HCT116 (cell line): Measurements from ENCODE around the gene ACTN4.

Experiments
- CEBPB ChIP-seq: IDR thresholded peaks from 2 replicates; pipeline ENCODE4 v1.6.1; 2012; ENCODE audit warnings: low read depth
- EZH2 ChIP-seq: fragments of 200-600 bp; sonication (generic); IDR thresholded peaks from 2 replicates; pipeline ENCODE4 v1.6.1; 2017; ENCODE audit warnings: antibody characterized with exemption, mixed run types
- EZH2phosphoT487 ChIP-seq: fragments of 200-600 bp; IDR thresholded peaks from 2 replicates; pipeline ENCODE4 v1.6.1; 2018; ENCODE audit warnings: antibody characterized with exemption, borderline replicate concordance
- POLR2A ChIP-seq: IDR thresholded peaks from 2 replicates; pipeline ENCODE4 v1.7.0; 2011; ENCODE audit warnings: borderline replicate concordance; ENCODE audit not compliant: insufficient read depth, insufficient read length; ENCODE audit errors: extremely low read depth
- POLR2AphosphoS5 ChIP-seq: IDR thresholded peaks from 2 replicates; pipeline ENCODE4 v1.6.1; 2011; ENCODE audit warnings: mild to moderate bottlenecking, low read depth, low read length, moderate library complexity
- SIN3A ChIP-seq: IDR thresholded peaks from 2 replicates; pipeline ENCODE4 v1.6.1; 2012; ENCODE audit warnings: low read depth
- SP1 ChIP-seq: IDR thresholded peaks from 2 replicates; pipeline ENCODE4 v1.6.1; 2012; ENCODE audit warnings: low read depth
- SRF ChIP-seq: IDR thresholded peaks from 2 replicates; pipeline ENCODE4 v1.6.1; 2012; ENCODE audit warnings: low read depth
- TF ChIP-seq, protein P1 (sequence below), 3 experiments: fragments of 200-600 bp in 1 of 3; sonication (generic) in 1 of 3; IDR thresholded peaks in 2 of 3; conservative IDR thresholded peaks in 1 of 3; 2 replicates each; pipeline ENCODE4 v1.5.1; 2012 to 2017; ENCODE audit warnings: low read depth in 2 of 3, low read length in 2 of 3, antibody characterized with exemption in 1 of 3, borderline replicate concordance in 1 of 3, control low read depth in 1 of 3, mild to moderate bottlenecking in 1 of 3, mixed read lengths in 1 of 3, mixed run types in 1 of 3, moderate library complexity in 1 of 3; ENCODE audit not compliant: insufficient read depth in 1 of 3
- TF ChIP-seq, protein P2 (sequence below): IDR thresholded peaks from 2 replicates; pipeline ENCODE4 v1.6.1; 2012; ENCODE audit warnings: low read depth
- TF ChIP-seq, protein P3 (sequence below): IDR thresholded peaks from 2 replicates; pipeline ENCODE4 v1.6.1; 2012

DNA sequence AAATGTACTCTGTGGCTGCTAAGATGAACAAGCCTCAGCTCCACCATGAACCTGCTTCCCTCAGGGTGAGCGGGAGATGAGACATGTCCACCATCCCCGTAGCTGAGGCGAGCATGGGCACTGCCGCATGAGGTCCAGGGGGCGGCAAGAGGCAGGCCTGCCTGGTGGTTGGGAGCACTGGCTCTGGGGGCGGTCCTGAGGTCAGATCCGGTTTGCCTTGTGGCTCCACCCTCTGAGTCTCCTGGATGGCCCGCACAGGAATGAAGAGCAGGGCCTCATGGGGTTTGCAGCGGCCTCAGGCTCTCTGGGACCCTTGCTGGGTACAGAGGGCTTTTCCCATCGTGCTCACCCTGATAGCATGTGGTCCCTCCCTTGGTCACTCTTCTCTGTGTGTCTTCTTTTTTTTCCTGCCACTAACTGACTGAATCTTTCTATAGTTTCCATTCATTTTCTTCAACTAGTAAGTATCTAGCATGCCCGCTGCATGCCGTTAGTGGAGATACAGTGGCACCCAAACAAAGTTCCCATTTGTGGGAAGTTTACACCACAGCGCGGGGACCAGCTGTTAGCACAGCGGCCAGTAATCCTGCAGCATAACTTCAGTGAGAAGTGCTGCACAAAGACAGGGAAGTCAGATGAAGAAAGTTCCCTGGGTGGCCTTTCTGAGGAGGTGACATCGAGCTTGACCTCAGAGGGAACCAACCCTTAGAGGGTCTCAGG, 59.5 kb downstream of the ACTN4 start:
- TF ChIP-seq, protein P1, sequence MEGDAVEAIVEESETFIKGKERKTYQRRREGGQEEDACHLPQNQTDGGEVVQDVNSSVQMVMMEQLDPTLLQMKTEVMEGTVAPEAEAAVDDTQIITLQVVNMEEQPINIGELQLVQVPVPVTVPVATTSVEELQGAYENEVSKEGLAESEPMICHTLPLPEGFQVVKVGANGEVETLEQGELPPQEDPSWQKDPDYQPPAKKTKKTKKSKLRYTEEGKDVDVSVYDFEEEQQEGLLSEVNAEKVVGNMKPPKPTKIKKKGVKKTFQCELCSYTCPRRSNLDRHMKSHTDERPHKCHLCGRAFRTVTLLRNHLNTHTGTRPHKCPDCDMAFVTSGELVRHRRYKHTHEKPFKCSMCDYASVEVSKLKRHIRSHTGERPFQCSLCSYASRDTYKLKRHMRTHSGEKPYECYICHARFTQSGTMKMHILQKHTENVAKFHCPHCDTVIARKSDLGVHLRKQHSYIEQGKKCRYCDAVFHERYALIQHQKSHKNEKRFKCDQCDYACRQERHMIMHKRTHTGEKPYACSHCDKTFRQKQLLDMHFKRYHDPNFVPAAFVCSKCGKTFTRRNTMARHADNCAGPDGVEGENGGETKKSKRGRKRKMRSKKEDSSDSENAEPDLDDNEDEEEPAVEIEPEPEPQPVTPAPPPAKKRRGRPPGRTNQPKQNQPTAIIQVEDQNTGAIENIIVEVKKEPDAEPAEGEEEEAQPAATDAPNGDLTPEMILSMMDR (IDR thresholded peaks at IDR 0.05 in 2 of 3, conservative IDR thresholded peaks at IDR 0.05 in 1 of 3; ENCODE audit: borderline replicate concordance in 1 of 3, insufficient read depth in 1 of 3, low read depth in 2 of 3, low read length in 2 of 3) = no peak
- no peak for TF ChIP-seq CEBPB
- TF ChIP-seq, protein P2, sequence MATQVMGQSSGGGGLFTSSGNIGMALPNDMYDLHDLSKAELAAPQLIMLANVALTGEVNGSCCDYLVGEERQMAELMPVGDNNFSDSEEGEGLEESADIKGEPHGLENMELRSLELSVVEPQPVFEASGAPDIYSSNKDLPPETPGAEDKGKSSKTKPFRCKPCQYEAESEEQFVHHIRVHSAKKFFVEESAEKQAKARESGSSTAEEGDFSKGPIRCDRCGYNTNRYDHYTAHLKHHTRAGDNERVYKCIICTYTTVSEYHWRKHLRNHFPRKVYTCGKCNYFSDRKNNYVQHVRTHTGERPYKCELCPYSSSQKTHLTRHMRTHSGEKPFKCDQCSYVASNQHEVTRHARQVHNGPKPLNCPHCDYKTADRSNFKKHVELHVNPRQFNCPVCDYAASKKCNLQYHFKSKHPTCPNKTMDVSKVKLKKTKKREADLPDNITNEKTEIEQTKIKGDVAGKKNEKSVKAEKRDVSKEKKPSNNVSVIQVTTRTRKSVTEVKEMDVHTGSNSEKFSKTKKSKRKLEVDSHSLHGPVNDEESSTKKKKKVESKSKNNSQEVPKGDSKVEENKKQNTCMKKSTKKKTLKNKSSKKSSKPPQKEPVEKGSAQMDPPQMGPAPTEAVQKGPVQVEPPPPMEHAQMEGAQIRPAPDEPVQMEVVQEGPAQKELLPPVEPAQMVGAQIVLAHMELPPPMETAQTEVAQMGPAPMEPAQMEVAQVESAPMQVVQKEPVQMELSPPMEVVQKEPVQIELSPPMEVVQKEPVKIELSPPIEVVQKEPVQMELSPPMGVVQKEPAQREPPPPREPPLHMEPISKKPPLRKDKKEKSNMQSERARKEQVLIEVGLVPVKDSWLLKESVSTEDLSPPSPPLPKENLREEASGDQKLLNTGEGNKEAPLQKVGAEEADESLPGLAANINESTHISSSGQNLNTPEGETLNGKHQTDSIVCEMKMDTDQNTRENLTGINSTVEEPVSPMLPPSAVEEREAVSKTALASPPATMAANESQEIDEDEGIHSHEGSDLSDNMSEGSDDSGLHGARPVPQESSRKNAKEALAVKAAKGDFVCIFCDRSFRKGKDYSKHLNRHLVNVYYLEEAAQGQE = no peak
- TF ChIP-seq SRF = no peak
- TF ChIP-seq POLR2AphosphoS5 = no peak
- TF ChIP-seq POLR2A = no peak
- TF ChIP-seq SIN3A = no peak
- TF ChIP-seq EZH2phosphoT487 = no peak
- TF ChIP-seq EZH2 = no peak
- TF ChIP-seq SP1 = no peak
- TF ChIP-seq, protein P3, sequence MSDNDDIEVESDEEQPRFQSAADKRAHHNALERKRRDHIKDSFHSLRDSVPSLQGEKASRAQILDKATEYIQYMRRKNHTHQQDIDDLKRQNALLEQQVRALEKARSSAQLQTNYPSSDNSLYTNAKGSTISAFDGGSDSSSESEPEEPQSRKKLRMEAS = no peak
